ENCODE results near the gene XRCC6.

GRCh38 chr22:41690476-41690875, 69.4 kb downstream of the XRCC6 start:
- TF ChIP-seq TEAD4 (IDR thresholded peaks at IDR 0.05) (no peak), EP300 (IDR thresholded peaks at IDR 0.05; ENCODE audit: borderline replicate concordance) (no peak), MAX (IDR thresholded peaks at IDR 0.05) (no peak), NFIC (IDR thresholded peaks at IDR 0.05) (no peak), FOXM1 (IDR thresholded peaks at IDR 0.05; ENCODE audit: borderline replicate concordance, low read depth) (no peak), ZBTB7A (IDR thresholded peaks at IDR 0.05; ENCODE audit: low read depth) (no peak), REST (IDR thresholded peaks at IDR 0.05; ENCODE audit: low read depth) (no peak), EGR1 (IDR thresholded peaks at IDR 0.05) (no peak)
